Transverse colon (tissue), 3 donors: ENCODE measurements around the gene CHKA.

Experiments
- CTCF ChIP-seq, 5 experiments: fragments of 200-600 bp in 3 of 5; fragments of 450-650 bp in 2 of 5; sonication (generic) in 3 of 5; IDR thresholded peaks; 1 replicate in 2 of 5; 2 replicates in 3 of 5; pipeline ENCODE4 v1.5.1; 2016 to 2017; ENCODE audit warnings: antibody characterized with exemption in 5 of 5, inconsistent platforms in 3 of 5, mild to moderate bottlenecking in 2 of 5, moderate library complexity in 1 of 5
- EP300 ChIP-seq: sonication (generic); formaldehyde crosslinking; IDR thresholded peaks from one replicate; pipeline ENCODE4 v1.6.1; 2017; ENCODE audit warnings: antibody characterized with exemption, low read depth
- POLR2A ChIP-seq: fragments of 450-650 bp; IDR thresholded peaks from one replicate; pipeline ENCODE4 v1.6.1; 2016; ENCODE audit warnings: antibody characterized with exemption, mild to moderate bottlenecking, moderate library complexity

DNA sequence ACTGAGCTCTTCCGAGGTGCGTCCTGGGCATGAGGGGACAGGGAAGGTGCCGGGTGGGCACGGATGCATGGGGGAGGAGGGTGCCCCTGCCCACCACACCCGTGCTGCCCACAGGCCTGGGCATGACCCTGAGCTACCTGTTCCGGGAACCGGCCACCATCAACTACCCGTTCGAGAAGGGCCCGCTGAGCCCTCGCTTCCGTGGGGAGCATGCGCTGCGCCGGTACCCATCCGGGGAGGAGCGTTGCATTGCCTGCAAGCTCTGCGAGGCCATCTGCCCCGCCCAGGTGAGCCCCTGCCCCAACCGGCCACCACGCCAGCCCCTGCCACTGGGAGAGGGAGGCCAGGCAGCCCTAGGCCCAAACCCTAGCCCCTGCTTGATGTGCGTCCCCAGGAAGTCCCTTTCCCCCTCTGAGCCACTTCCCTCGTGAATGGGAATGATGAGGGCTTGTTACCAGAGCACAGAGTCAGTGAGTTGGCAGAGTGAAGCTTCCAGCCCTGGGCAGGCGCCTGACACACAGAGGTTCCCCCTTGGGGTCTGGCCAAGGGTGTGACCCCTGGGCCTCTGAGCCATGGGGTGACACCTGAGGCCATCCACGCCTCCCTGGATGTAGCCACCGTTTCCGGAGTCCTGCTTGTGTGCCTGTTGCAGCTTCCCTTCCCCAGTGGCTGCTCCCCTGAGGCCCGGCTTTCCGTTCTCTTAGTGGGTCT lies 88.0 kb downstream of the CHKA start:
- TF ChIP-seq CTCF (IDR thresholded peaks at IDR 0.05): no peak
- no peak for TF ChIP-seq EP300
- no peak for TF ChIP-seq POLR2A
